ENCODE data around the gene MATN1. TPM values are rescaled to one million over a fixed set of nuclear protein-coding genes. Genes with fewer than 3 reads are reported as not detected.

Gene MATN1
- total RNA-seq, 1 donor from 2014 or later, result 0.54 TPM

DNA sequence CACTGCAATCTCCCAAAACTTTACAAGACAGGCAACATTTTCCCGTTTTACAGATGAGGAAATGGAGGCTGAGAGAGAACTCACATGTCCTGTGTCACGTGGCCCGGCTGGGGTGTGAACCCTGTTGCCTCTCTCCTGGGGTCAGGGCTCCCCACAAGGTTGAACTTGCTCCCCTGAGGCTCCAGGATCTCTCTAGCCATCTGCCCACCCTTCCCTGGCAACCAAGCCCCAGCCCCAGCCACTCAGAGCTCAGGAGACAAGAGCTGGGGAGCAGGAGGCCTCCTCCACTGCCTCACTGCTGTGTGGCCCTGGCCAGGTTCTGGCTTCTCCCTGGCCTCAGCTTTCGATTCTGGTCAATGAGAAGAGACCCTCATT lies 22.4 kb upstream of the MATN1 start:
- peaks cover 43% of the 10 kb centered on the region for H3K36me3 Mint-ChIP-seq (ENCODE audit: low read depth)

DNA sequence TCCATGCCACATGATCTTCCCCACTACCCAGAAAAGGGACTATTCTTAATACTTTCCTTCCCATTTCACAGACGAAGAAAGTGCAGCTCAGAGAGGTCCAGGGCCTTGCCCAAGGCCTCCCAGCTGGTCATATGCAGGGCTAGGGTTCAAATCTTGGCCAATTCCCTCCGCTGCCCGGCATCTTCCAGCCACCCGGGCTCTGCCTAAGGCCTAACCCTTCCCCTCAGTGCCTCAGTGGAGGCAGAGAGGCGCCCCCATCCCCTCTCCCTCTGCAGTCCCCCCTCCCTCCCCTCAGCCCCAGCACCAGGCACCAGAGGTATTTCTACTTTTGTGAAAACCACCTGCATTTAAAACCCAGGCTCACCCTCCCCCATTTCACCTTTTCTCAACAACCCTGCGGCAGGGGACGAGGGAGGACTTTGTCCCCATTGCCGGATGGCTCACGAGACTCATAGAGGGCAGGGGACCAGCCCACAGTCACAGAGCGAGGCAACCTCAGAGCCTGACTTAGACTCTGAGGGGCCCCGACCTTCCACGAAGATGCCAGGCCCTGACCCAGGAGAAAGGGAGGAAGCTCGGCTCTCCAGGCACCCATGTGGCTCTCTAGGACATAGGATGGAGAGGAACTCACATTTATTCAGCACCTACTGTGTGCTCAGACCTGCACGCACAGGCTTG lies 21.9 kb upstream of the MATN1 start:
- intact Hi-C loops (cut with micrococcal nuclease), result loop anchor here (2.0 to 10.0 kb wide), 2 partner anchors 14 to 320 kb away; partner anchors contain the start of gene PUM1
- Mint-ChIP-seq H3K27ac (peak overlapping the region; percentile 99), H3K36me3 (ENCODE audit: low read depth) (peaks cover 49% of the 10 kb centered on the region), H3K27me3 (no peaks in the 10 kb centered on the region), H3K9me3 (no peaks in the 10 kb centered on the region), H3K4me1 (peaks cover 97% of the 10 kb centered on the region), H3K4me3 (peak overlapping the region; percentile 89)
- peak; percentile 68 for DNase-seq

More for the DNA sequence above, 22.4 kb upstream of the MATN1 start:
- H3K27me3 Mint-ChIP-seq, result no peaks in the 10 kb centered on the region
- peaks cover 95% of the 10 kb centered on the region for H3K4me1 Mint-ChIP-seq
- peak overlapping the region; percentile 89 for H3K4me3 Mint-ChIP-seq
- no peaks in the 10 kb centered on the region for H3K9me3 Mint-ChIP-seq
- intact Hi-C loops (cut with micrococcal nuclease), result loop anchor here (2.0 to 10.0 kb wide), 2 partner anchors 13 to 319 kb away; partner anchors contain the start of gene PUM1
- H3K27ac Mint-ChIP-seq, result peak overlapping the region; percentile 99
- peak; percentile 73 for DNase-seq

DNA sequence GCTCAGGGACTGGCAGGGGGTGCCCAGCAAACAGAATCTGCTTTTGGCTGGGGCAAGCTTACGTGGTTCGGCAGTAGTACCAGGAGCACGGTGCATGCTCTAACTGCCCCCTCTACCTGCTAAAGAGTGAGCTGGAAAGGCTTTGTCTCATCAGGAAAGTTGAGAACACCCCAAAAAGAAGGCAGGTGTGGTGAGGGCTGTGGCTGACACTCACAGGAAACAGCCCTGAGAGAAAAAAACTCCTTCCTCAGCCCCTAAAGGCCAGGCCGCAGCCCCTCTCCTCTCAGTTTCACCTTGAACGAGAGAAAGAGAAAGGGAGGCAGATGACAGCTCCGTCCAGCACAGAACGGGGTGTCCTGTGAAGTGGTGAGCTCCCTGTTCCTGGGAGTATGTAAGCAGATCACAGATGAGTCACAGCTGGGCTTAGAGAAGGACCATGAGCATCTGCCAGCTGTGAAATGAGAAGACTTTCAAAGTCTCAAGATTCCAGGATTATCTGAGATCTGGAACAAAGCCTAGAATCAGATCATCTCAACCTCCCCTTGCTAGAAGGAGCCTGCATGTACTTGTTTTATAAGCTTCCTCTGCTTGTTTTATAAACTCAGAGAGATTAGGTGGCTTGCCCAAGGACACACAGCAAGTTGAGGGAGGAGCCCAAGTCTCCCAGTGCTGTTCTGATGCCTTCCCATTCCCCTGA lies 20.8 kb upstream of the MATN1 start:
- Mint-ChIP-seq H3K4me1 (peaks cover 94% of the 10 kb centered on the region), H3K27me3 (no peaks in the 10 kb centered on the region), H3K9me3 (no peaks in the 10 kb centered on the region), H3K4me3 (peak overlapping the region; percentile 89), H3K27ac (peak overlapping the region; percentile 99), H3K36me3 (ENCODE audit: low read depth) (peaks cover 54% of the 10 kb centered on the region)
- intact Hi-C loops (cut with micrococcal nuclease), result loop anchor here (1.0 to 10.0 kb wide), 3 partner anchors 15 to 321 kb away; partner anchors contain the start of gene PUM1
- peak; percentile 89 for DNase-seq

DNA sequence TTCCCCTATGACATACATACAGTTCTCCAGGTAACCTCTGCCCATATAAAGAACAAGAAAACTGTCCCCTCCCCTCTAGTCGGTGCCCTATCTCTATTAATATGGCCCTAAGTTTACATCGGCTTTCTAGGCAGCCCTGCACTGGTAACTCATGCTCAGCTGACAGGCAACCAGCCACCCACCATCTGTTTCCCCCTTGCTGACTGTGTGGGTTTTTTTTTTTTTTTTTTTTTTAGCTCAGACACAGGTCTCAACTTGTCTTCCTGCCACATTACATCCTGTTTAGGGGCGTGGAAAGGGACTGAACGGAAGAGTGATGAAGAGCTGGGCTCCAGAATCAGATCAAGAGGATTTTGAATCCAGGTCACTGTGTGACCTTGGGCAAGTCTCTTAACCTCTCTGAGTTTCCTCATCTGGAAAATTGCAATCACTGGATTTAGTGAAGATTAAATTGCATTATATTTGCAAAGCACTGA lies 20.2 kb upstream of the MATN1 start:
- Mint-ChIP-seq H3K36me3 (ENCODE audit: low read depth) (peaks cover 57% of the 10 kb centered on the region), H3K9me3 (no peaks in the 10 kb centered on the region)
- intact Hi-C loops (cut with micrococcal nuclease), result loop anchor here (1.0 to 10.0 kb wide), 4 partner anchors 11 to 321 kb away; partner anchors contain the start of gene PUM1

DNA sequence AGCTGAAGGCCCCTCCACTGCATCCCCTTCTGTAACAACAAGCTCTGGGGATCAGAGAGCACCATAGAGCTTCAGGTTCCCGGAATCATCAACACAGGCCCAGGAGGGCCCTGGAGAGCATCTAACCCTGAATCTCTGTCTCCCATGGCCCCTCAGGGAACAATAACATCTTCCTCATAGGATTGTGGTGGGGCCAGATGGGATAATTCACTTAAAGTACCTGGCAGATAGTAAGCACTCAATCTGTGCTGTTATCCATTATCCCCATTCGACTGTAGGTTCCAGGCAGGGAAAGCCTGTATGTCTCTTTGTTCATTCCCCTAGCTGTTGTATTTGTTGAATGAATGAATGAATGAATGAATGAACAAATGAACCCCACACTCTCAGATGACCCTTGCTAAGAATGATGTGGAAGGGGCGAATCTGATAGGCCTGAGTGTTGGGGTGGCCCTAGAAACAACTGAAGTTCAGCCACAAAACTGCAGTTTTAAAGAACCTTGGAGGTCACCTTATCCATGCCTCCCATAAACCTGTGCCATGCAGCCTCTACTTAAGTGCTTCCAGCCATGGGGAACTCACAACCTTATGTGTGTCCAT lies 19.7 kb upstream of the MATN1 start:
- Mint-ChIP-seq H3K27ac (peak overlapping the region; percentile 99), H3K4me1 (peaks cover 89% of the 10 kb centered on the region), H3K27me3 (no peaks in the 10 kb centered on the region), H3K9me3 (no peaks in the 10 kb centered on the region), H3K4me3 (peak overlapping the region; percentile 89), H3K36me3 (ENCODE audit: low read depth) (peaks cover 57% of the 10 kb centered on the region)
- DNase-seq, result no peak
- intact Hi-C loops (cut with micrococcal nuclease), result loop anchor here (1.0 to 10.0 kb wide), 2 partner anchors 11 to 322 kb away; partner anchors contain the start of gene PUM1

More for the DNA sequence above, 20.2 kb upstream of the MATN1 start:
- peak overlapping the region; percentile 99 for H3K27ac Mint-ChIP-seq
- peaks cover 91% of the 10 kb centered on the region for H3K4me1 Mint-ChIP-seq
- H3K27me3 Mint-ChIP-seq, result no peaks in the 10 kb centered on the region
- DNase-seq, result peak; percentile 92
- H3K4me3 Mint-ChIP-seq, result peak overlapping the region; percentile 89

DNA sequence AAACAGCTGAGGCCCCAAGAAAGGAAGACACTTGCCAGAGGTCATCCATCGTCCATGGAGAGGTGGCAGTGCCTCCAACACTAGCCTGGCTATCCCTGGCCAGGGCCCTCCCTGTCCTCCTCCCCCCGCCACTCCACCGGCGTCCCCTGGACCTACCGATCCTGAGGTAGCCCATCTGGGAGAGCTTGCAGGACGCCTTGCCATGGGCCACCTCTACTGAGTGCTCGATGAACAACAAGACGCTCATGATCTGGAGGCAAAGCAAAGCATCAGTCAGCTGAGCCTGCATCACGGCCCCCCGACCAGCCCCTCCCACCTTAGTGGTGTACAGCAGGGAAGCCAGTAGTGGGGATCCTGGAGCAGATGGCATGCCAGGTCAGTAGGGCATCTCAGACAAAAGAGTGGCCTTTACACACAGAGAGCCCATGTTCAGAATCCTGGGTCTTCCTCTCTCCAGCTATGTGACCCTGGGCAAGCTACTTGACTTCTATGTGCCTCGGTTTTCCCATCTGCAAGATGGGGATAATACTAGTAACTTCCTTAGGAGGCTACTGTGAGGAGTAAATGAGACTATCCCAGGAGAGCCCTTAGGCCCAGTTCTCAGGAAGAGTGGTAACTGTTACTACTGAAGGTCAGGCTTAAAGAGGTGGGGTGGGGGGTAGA lies 19.0 kb upstream of the MATN1 start:
- H3K9me3 Mint-ChIP-seq, result no peaks in the 10 kb centered on the region
- peak overlapping the region; percentile 89 for H3K4me3 Mint-ChIP-seq
- H3K27ac Mint-ChIP-seq, result peak overlapping the region; percentile 99
- intact Hi-C loops (cut with micrococcal nuclease), result loop anchor here (10.0 kb wide), 1 partner anchor 322 kb away; the partner anchor contains the start of gene PUM1
- H3K4me1 Mint-ChIP-seq, result peaks cover 84% of the 10 kb centered on the region
- peaks cover 59% of the 10 kb centered on the region for H3K36me3 Mint-ChIP-seq (ENCODE audit: low read depth)
- H3K27me3 Mint-ChIP-seq, result no peaks in the 10 kb centered on the region
- DNase-seq, result no peak

DNA sequence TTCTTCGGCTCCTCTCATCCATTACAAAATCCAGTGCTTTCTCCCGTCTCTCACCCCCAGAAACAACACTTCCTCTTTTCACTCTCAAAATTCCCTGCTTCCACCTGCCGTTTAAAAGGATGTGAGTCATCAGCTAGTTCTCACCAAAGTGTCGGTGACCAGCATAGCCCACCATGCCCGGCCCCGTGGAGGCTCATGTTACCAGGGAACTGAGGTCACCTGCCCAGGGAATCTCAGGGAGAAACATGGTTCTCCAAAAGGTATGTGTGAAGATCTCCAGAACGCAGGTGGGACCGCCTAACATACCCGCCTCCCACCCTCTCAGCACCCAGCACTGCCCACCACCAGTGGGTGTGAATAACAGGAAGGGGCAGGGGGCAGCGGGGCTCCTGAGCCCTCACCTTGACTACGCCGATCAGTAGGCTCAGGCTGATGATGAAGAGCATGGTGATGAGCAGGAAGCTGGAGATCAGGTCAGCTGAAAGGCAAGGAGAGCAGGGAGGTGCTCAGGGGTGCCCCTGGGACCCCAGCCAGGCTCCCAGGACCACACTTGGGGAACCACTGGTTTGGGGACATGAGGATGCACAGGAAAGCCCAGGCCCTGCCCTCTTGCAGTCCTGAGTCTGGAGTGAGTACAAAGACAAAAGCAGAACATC lies 18.0 kb upstream of the MATN1 start:
- intact Hi-C loops (cut with micrococcal nuclease), result loop anchor here (10.0 kb wide), 1 partner anchor 323 kb away; the partner anchor contains the start of gene PUM1
- no peak for DNase-seq
- Mint-ChIP-seq H3K36me3 (ENCODE audit: low read depth) (peaks cover 59% of the 10 kb centered on the region), H3K4me1 (peaks cover 73% of the 10 kb centered on the region), H3K4me3 (peak overlapping the region; percentile 49), H3K9me3 (no peaks in the 10 kb centered on the region), H3K27ac (peak overlapping the region; percentile 70), H3K27me3 (no peaks in the 10 kb centered on the region)

DNA sequence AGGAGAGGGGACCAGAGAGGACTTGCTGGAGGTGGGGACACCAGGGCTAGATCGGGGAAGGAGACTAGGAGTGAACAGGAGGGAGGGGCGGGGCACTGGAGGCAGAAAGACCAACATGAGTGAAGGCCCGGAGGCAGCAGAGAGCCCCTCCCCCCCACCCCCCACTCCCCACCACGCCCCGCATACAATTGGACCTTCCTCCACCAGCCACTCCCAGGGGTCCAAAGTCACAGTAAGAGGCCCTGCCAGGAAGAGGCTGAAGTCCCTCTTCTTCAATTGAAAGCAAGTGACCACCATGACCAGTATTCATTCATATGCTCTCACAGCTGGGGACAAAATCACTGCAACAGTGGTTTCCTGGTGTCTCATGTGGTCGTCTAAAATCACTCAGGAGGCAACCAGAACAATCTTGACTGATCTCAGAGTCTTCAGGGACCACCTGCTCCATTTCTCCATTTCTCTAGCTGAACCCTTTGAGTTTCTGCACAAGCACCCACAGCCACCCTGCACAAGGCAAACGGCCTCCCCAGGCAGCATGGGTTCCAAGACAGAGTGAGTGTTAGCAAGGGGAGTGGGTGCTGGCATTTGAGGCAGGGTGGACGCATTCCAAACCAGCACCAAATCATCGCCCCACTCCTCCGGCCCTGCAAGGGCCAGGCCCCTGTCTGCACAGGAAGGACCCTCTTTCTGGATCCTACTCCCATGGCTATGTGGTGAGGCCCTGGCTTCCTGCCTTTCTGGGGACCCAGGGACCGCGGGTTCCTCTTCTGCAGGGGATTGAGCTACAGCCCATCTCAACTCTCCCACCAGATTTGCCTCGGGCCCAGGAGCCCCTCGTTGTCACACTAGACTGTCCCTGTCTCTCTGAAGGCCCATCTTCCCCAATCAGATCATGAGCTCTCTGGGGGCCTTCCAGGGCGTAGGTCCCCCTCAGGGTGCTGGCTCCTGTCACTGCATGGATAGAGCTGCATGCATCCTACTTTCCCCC lies 17.2 kb upstream of the MATN1 start:
- H3K36me3 Mint-ChIP-seq (ENCODE audit: low read depth), result peaks cover 64% of the 10 kb centered on the region
- H3K4me3 Mint-ChIP-seq, result peak overlapping the region; percentile 49
- H3K9me3 Mint-ChIP-seq, result no peaks in the 10 kb centered on the region
- H3K4me1 Mint-ChIP-seq, result peaks cover 65% of the 10 kb centered on the region
- peak overlapping the region; percentile 70 for H3K27ac Mint-ChIP-seq
- no peak for DNase-seq
- intact Hi-C loops (cut with micrococcal nuclease), result loop anchor here (10.0 kb wide), 1 partner anchor 324 kb away; the partner anchor contains the start of gene PUM1
- no peaks in the 10 kb centered on the region for H3K27me3 Mint-ChIP-seq

DNA sequence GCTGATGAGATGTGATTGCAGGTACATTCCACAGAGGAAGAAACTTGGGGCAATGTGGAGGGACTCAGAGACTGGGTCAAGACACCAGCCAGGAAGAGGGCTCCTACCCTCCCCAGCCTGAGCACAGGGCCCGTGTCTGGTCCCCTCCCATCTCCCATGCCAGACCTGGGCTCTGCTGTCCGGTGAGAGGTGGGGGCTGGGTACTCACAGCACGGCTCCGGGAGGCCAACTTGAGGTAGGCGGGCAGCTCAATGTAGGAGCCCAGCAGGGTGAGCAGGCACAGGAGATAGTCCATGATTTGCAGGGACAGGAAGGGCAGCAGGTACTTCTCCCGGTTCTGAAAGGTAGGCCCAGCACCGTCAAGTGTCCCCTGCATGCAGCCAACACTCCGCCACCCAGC lies 16.2 kb upstream of the MATN1 start:
- Mint-ChIP-seq H3K4me3 (no peak overlapping the region), H3K4me1 (peaks cover 57% of the 10 kb centered on the region), H3K36me3 (ENCODE audit: low read depth) (peaks cover 73% of the 10 kb centered on the region), H3K9me3 (no peaks in the 10 kb centered on the region), H3K27me3 (no peaks in the 10 kb centered on the region), H3K27ac (no peak overlapping the region)
- DNase-seq, result no peak
- intact Hi-C loops (cut with micrococcal nuclease), result no loop called here

DNA sequence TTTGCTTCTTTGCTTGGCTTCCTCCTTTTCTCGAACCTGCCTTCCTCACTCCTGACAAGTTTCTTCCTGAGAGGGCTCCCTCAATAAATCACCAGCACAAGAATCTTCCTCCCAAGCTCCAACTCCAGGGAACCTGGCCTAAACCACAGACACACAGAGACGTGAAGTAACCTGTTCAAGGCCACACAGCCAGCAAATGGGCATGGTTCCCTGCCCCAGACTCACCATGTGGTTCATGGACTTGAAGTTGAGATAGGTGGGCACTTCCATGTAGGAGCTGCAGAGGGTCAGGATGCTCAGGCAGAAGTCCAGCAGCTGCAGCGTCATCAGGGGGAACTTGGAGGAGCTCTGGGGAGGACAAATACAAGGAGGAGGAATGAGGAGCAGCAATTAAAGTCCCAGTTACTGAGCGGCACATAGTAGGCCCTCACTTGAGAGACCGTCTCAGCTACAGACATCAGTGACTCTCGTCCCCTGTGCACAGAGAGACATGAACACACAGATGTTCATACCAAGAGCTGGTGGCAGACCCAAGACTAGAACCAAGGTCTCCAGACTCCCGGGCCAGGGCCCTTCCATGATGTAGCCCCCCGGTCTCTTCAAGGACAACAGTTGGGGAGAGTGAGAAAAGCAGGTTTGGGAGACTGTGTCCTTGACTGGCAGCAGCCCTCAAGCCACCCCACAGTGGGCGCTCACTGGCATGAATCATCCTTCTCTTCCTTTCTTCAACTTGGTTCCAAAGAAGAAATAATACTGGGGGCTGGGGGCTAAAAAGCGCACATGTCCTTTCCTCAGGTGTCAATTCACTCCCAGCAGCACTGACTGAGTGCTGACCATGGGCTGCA lies 15.6 kb upstream of the MATN1 start:
- Mint-ChIP-seq H3K36me3 (ENCODE audit: low read depth) (peaks cover 79% of the 10 kb centered on the region), H3K27ac (peak overlapping the region; percentile 63), H3K4me1 (peaks cover 50% of the 10 kb centered on the region), H3K27me3 (no peaks in the 10 kb centered on the region), H3K9me3 (no peaks in the 10 kb centered on the region), H3K4me3 (no peak overlapping the region)
- intact Hi-C loops (cut with micrococcal nuclease), result no loop called here
- no peak for DNase-seq

DNA sequence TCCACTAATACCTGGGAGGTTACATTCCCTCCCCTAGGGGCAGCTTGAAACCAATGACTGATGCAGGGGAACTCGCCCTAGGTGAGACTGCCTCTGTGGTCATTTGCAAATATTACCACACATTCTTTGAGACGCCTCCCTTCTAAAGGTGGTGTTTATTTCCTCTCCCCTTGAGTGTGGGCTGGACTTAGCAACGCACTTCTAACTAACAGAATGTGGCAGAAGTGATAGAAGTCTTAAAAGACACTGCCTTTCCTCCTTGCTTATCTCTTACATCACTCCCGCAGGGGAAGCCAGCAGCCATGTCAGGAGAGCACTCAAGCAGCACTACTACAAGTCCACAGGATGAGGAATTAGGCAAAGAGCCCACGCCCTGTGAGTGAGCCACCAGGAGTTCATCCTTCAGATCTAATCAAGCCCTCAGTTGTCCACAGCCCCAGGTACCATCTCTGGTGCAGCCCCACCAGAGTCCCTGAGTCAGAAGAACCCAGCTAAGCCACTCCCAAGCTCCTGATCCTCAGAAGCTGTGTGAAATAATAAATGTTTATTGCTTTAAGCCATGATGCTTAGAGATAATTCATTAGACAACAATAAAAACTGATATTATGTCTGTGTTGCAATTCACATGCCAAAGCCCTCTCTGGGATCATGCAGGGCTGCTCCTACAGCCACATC lies 14.8 kb upstream of the MATN1 start:
- Mint-ChIP-seq H3K27me3 (no peaks in the 10 kb centered on the region), H3K36me3 (ENCODE audit: low read depth) (peaks cover 81% of the 10 kb centered on the region), H3K27ac (peak overlapping the region; percentile 74), H3K9me3 (no peaks in the 10 kb centered on the region), H3K4me1 (peaks cover 43% of the 10 kb centered on the region), H3K4me3 (no peak overlapping the region)
- DNase-seq, result no peak
- intact Hi-C loops (cut with micrococcal nuclease), result no loop called here
